ENCODE data around the gene SEMA3F. TPM values are rescaled to one million over a fixed set of nuclear protein-coding genes. Genes with fewer than 3 reads are reported as not detected.

The SEMA3F gene
- total and polyA plus RNA-seq, 2 donors (not counting 3 experiments of a cell fraction or from before 2014, with no cell fraction given): 65.8 to 99.1 TPM

DNA sequence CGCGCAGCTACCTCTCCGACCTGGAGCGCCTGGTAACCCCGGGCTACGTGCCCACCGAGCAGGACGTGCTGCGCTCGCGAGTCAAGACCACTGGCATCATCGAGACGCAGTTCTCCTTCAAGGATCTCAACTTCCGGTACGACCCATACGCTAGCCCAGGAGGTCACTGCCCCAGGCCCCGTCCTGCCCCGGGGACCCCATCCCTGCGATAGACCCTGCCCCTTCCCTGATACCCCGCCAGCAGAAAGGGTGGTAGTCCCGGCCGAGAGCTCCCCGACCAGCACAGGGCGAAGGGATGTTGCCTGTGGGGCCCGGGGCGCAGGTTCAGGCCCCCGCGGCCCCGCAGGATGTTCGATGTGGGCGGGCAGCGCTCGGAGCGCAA, 38.6 kb downstream of the SEMA3F start:
- H3K4me3 ChIP-seq (replicated peaks in 1 of 3; ENCODE audit: insufficient read depth in 1 of 3, low read depth in 1 of 3, low read length in 3 of 3): no peak overlapping the region
- CTCF ChIA-PET: interaction anchor here (1.2 to 12.0 kb wide), 21 partner anchors 10 to 349 kb away, joined by 3 to 314 read pairs (median 16); partner anchors contain the start of genes GNAI2, SEMA3B and SLC38A3
- no peak overlapping the region for H2AFZ ChIP-seq (ENCODE audit: low read depth, low read length)
- BruUV-seq (replicated peaks): no TSS peak
- no peaks in the 10 kb centered on the region for H3K79me2 ChIP-seq (ENCODE audit: control insufficient read depth, insufficient read depth, low read length)
- H4K20me1 ChIP-seq (replicated peaks; ENCODE audit: control insufficient read depth, extremely low read depth, insufficient read depth, low read length): no peaks in the 10 kb centered on the region
- intact Hi-C loops (cut with micrococcal nuclease) (loop anchor here (1.0 to 5.0 kb wide), 3 partner anchors 33 to 349 kb away; no protein-coding TSS in a partner anchor), dilution Hi-C loops (cut with MboI; ENCODE audit: extremely low pct_ligation_motif_present, low sequenced_read_pairs) (no loop called here)
- DNase-seq (ENCODE audit: low read depth, low spot score) (no peak), FAIRE-seq (no peak)
- H3K27ac ChIP-seq (ENCODE audit: insufficient read depth, low read depth, low read length): no peak overlapping the region
- no peaks in the 10 kb centered on the region for H3K9me3 ChIP-seq (replicated peaks; ENCODE audit: control insufficient read depth, insufficient read depth, low read length)
- no peaks in the 10 kb centered on the region for H3K36me3 ChIP-seq (ENCODE audit: control insufficient read depth in 2 of 2, extremely low read depth in 1 of 2, insufficient read depth in 2 of 2, low read length in 2 of 2)
- H3K9ac ChIP-seq (replicated peaks; ENCODE audit: extremely low read depth, insufficient read depth, low read length): no peak overlapping the region
- peaks cover 5% of the 10 kb centered on the region for H3K4me1 ChIP-seq (ENCODE audit: control insufficient read depth, extremely low read depth, insufficient read depth, low read length)
- H3K27me3 ChIP-seq (ENCODE audit: control insufficient read depth in 2 of 2, insufficient read depth in 2 of 2, low read length in 2 of 2): peaks cover 11 to 13% of the 10 kb centered on the region in 2 experiments
- H3K4me2 ChIP-seq (ENCODE audit: insufficient read depth, low read length): no peak overlapping the region
- POLR2A ChIA-PET: no interaction called here
- TF ChIP-seq, protein P1, sequence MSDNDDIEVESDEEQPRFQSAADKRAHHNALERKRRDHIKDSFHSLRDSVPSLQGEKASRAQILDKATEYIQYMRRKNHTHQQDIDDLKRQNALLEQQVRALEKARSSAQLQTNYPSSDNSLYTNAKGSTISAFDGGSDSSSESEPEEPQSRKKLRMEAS (IDR thresholded peaks at IDR 0.05; ENCODE audit: insufficient read depth, insufficient read length): no peak
- no peaks in the 10 kb centered on the region for H3K9me1 ChIP-seq (replicated peaks; ENCODE audit: control insufficient read depth, extremely low read depth, insufficient read depth, low read length)

DNA sequence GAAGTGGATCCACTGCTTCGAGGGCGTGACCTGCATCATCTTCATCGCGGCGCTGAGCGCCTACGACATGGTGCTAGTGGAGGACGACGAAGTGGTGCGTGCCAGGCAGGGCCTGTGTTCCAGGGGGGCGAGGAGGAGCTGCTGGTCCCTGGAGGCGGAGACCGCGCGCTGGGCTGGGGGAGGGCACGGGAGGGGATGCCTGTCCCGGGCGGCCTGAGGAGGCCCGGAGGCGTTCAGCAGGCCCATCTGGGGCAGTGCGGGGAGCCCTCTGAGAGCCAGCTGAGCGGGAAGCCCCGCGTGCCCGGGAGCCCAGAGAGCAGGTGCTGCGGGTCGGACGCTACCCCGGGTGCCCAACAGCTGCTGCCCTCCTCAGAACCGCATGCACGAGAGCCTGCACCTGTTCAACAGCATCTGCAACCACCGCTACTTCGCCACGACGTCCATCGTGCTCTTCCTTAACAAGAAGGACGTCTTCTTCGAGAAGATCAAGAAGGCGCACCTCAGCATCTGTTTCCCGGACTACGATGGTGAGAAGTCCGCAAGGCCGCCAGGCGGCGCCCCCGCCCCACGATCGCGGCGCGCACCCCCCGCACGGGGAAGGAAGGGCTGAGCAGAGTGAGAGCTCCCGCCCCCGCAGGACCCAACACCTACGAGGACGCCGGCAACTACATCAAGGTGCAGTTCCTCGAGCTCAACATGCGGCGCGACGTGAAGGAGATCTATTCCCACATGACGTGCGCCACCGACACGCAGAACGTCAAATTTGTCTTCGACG, 39.2 kb downstream of the SEMA3F start:
- dilution Hi-C loops (cut with MboI; ENCODE audit: extremely low pct_ligation_motif_present, low sequenced_read_pairs): no loop called here
- H3K9ac ChIP-seq (replicated peaks; ENCODE audit: extremely low read depth, insufficient read depth, low read length): no peak overlapping the region
- ChIA-PET CTCF (interaction anchor here (0.6 to 12.0 kb wide), 30 partner anchors 10 to 348 kb away, joined by 3 to 314 read pairs (median 9); partner anchors contain the start of genes GNAI2, HYAL2, SEMA3B and SLC38A3), POLR2A (interaction anchor here (1.6 kb wide), 1 partner anchor 31 kb away, joined by 7 read pairs; no protein-coding TSS in a partner anchor)
- no TSS peak for BruUV-seq (replicated peaks)
- no peaks in the 10 kb centered on the region for H4K20me1 ChIP-seq (replicated peaks; ENCODE audit: control insufficient read depth, extremely low read depth, insufficient read depth, low read length)
- intact Hi-C loops (cut with micrococcal nuclease): loop anchor here (1.0 to 5.0 kb wide), 3 partner anchors 32 to 348 kb away; no protein-coding TSS in a partner anchor
- peaks cover 5% of the 10 kb centered on the region for H3K4me1 ChIP-seq (ENCODE audit: control insufficient read depth, extremely low read depth, insufficient read depth, low read length)
- no peak overlapping the region for H3K4me3 ChIP-seq (replicated peaks in 1 of 3; ENCODE audit: insufficient read depth in 1 of 3, low read depth in 1 of 3, low read length in 3 of 3)
- TF ChIP-seq POLR2A (IDR thresholded peaks at IDR 0.05; ENCODE audit: low read depth, low read length) (no peak), EZH2 (IDR thresholded peaks at IDR 0.05; ENCODE audit: borderline replicate concordance, low read depth, low read length, severe bottlenecking) (peak; percentile 45), JUN (IDR thresholded peaks at IDR 0.05; ENCODE audit: borderline replicate concordance, insufficient read depth, insufficient read length, low read depth) (no peak), POLR2AphosphoS5 (IDR thresholded peaks at IDR 0.05; ENCODE audit: insufficient read depth, low read depth, low read length) (no peak), MYC (IDR thresholded peaks at IDR 0.05; ENCODE audit: low read depth, low read length) (no peak), GATA2 (IDR thresholded peaks at IDR 0.05; ENCODE audit: insufficient read depth, insufficient read length, low read depth, low read length) (no peak), FOS (IDR thresholded peaks at IDR 0.05; ENCODE audit: borderline replicate concordance, insufficient read depth, low read length) (no peak)
- TF ChIP-seq, protein P2, sequence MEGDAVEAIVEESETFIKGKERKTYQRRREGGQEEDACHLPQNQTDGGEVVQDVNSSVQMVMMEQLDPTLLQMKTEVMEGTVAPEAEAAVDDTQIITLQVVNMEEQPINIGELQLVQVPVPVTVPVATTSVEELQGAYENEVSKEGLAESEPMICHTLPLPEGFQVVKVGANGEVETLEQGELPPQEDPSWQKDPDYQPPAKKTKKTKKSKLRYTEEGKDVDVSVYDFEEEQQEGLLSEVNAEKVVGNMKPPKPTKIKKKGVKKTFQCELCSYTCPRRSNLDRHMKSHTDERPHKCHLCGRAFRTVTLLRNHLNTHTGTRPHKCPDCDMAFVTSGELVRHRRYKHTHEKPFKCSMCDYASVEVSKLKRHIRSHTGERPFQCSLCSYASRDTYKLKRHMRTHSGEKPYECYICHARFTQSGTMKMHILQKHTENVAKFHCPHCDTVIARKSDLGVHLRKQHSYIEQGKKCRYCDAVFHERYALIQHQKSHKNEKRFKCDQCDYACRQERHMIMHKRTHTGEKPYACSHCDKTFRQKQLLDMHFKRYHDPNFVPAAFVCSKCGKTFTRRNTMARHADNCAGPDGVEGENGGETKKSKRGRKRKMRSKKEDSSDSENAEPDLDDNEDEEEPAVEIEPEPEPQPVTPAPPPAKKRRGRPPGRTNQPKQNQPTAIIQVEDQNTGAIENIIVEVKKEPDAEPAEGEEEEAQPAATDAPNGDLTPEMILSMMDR (IDR thresholded peaks at IDR 0.05; ENCODE audit: extremely low read depth in 1 of 2, insufficient read depth in 1 of 2, low read depth in 1 of 2, low read length in 2 of 2): peak; percentile 80 to 94
- TF ChIP-seq, protein P1 (IDR thresholded peaks at IDR 0.05; ENCODE audit: insufficient read depth, insufficient read length): no peak
- peak overlapping the region; percentile 11 for H2AFZ ChIP-seq (ENCODE audit: low read depth, low read length)
- H3K27ac ChIP-seq (ENCODE audit: insufficient read depth, low read depth, low read length): no peak overlapping the region
- H3K4me2 ChIP-seq (ENCODE audit: insufficient read depth, low read length): no peak overlapping the region
- DNase-seq (ENCODE audit: low read depth, low spot score) (peak; percentile 71), FAIRE-seq (peak; percentile 86)
- no peaks in the 10 kb centered on the region for H3K79me2 ChIP-seq (ENCODE audit: control insufficient read depth, insufficient read depth, low read length)
- H3K9me3 ChIP-seq (replicated peaks; ENCODE audit: control insufficient read depth, insufficient read depth, low read length): no peaks in the 10 kb centered on the region
- peaks cover 11 to 13% of the 10 kb centered on the region in 2 experiments for H3K27me3 ChIP-seq (ENCODE audit: control insufficient read depth in 2 of 2, insufficient read depth in 2 of 2, low read length in 2 of 2)
- no peaks in the 10 kb centered on the region for H3K9me1 ChIP-seq (replicated peaks; ENCODE audit: control insufficient read depth, extremely low read depth, insufficient read depth, low read length)
- no peaks in the 10 kb centered on the region for H3K36me3 ChIP-seq (ENCODE audit: control insufficient read depth in 2 of 2, extremely low read depth in 1 of 2, insufficient read depth in 2 of 2, low read length in 2 of 2)

All from endothelial cell of umbilical vein (primary cell).